Ammon's horn (tissue), 1 donor: ENCODE results near the gene DLGAP4.

Source experiments
- DNase-seq: peaks from one replicate; pipeline ENCODE4 v3.0.0-alpha.2; 2016; ENCODE audit warnings: low spot score

Gene DLGAP4

GRCh38 chr20:36384022-36384619 lies 78.0 kb downstream of the DLGAP4 start:
- DNase-seq = no peak

GRCh38 chr20:36385503-36385902 lies 79.4 kb downstream of the DLGAP4 start:
- DNase-seq = no peak

GRCh38 chr20:36386236-36386635 lies 80.1 kb downstream of the DLGAP4 start:
- DNase-seq = no peak

GRCh38 chr20:36390269-36390668 lies 84.1 kb downstream of the DLGAP4 start:
- DNase-seq = no peak

GRCh38 chr20:36390719-36391415 lies 84.7 kb downstream of the DLGAP4 start:
- no peak for DNase-seq

GRCh38 chr20:36391456-36391855 lies 85.3 kb downstream of the DLGAP4 start:
- peak; percentile 44 for DNase-seq

GRCh38 chr20:36391955-36392354 lies 85.8 kb downstream of the DLGAP4 start:
- DNase-seq = no peak

GRCh38 chr20:36392989-36393388 lies 86.8 kb downstream of the DLGAP4 start:
- no peak for DNase-seq

- no peak for DNase-seq
Measured at GRCh38 chr20:36394340-36394965, 88.3 kb downstream of the DLGAP4 start.

- DNase-seq = no peak
Measured at GRCh38 chr20:36396340-36396739, 90.2 kb downstream of the DLGAP4 start.

GRCh38 chr20:36396847-36397630 lies 90.9 kb downstream of the DLGAP4 start:
- DNase-seq = no peak

GRCh38 chr20:36398515-36398914 lies 92.4 kb downstream of the DLGAP4 start:
- no peak for DNase-seq

GRCh38 chr20:36399147-36399968 lies 93.2 kb downstream of the DLGAP4 start:
- DNase-seq = peak; percentile 24

- peak; percentile 53 for DNase-seq
Measured at GRCh38 chr20:36399969-36400545, 93.9 kb downstream of the DLGAP4 start.

- DNase-seq = no peak
Measured at GRCh38 chr20:36400909-36401735, 95.0 kb downstream of the DLGAP4 start.

GRCh38 chr20:36402708-36403107 lies 96.6 kb downstream of the DLGAP4 start:
- no peak for DNase-seq

GRCh38 chr20:36404435-36404978 lies 98.4 kb downstream of the DLGAP4 start:
- DNase-seq = no peak

GRCh38 chr20:36405255-36405654 lies 99.1 kb downstream of the DLGAP4 start:
- DNase-seq = no peak

- DNase-seq = no peak
Measured at GRCh38 chr20:36407199-36407733, 101.1 kb downstream of the DLGAP4 start.

- peak; percentile 22 for DNase-seq
Measured at GRCh38 chr20:36408219-36408618, 102.1 kb downstream of the DLGAP4 start.
